C4-2B (cell line): ENCODE results near the gene THSD7B.

Source experiments
- H3K27ac ChIP-seq: fragments of 450-650 bp; 2 replicates; pipeline ENCODE4 v1.5.1; 2017
- ZFX ChIP-seq: fragments of 450-650 bp; IDR thresholded peaks from 2 replicates; pipeline ENCODE4 v1.6.1; 2017
- TF ChIP-seq, protein P1 (sequence below): fragments of 450-650 bp; conservative IDR thresholded peaks from 2 replicates; pipeline ENCODE4 v1.5.1; 2017; ENCODE audit warnings: mild to moderate bottlenecking

Gene THSD7B

GRCh38 chr2:137190411-137191195 is 425.3 kb downstream of the THSD7B start:
- no peak overlapping the region for H3K27ac ChIP-seq
- TF ChIP-seq, protein P1, sequence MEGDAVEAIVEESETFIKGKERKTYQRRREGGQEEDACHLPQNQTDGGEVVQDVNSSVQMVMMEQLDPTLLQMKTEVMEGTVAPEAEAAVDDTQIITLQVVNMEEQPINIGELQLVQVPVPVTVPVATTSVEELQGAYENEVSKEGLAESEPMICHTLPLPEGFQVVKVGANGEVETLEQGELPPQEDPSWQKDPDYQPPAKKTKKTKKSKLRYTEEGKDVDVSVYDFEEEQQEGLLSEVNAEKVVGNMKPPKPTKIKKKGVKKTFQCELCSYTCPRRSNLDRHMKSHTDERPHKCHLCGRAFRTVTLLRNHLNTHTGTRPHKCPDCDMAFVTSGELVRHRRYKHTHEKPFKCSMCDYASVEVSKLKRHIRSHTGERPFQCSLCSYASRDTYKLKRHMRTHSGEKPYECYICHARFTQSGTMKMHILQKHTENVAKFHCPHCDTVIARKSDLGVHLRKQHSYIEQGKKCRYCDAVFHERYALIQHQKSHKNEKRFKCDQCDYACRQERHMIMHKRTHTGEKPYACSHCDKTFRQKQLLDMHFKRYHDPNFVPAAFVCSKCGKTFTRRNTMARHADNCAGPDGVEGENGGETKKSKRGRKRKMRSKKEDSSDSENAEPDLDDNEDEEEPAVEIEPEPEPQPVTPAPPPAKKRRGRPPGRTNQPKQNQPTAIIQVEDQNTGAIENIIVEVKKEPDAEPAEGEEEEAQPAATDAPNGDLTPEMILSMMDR = no peak
- no peak for TF ChIP-seq ZFX

- H3K27ac ChIP-seq = no peak overlapping the region
- no peak for TF ChIP-seq ZFX
- TF ChIP-seq, protein P1 = no peak
These were observed 427.3 kb downstream of the THSD7B start for GRCh38 chr2:137192366-137193310.

DNA sequence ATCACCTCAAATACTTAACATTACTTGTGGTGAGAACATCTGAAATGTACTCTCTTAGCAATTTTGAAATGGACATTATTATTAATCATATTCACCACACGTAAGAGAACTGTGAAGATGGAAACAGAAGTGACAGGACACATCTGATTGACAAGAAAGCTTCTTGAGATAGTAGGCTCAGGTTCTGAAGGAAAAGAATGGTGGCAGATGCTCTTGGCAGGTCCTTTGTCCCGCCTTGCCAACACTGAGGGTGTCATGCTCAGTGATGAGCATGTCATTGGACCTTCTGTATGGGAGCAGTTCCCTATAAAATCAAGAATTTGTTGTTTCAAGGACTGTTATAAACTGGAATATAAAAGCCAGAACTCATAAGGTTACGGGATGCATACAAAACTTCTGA is 428.1 kb downstream of the THSD7B start:
- TF ChIP-seq, protein P1 = no peak
- no peak for TF ChIP-seq ZFX
- no peak overlapping the region for H3K27ac ChIP-seq

- no peak for TF ChIP-seq ZFX
- H3K27ac ChIP-seq = no peak overlapping the region
These were observed 428.8 kb downstream of the THSD7B start for GRCh38 chr2:137194111-137194510.

DNA sequence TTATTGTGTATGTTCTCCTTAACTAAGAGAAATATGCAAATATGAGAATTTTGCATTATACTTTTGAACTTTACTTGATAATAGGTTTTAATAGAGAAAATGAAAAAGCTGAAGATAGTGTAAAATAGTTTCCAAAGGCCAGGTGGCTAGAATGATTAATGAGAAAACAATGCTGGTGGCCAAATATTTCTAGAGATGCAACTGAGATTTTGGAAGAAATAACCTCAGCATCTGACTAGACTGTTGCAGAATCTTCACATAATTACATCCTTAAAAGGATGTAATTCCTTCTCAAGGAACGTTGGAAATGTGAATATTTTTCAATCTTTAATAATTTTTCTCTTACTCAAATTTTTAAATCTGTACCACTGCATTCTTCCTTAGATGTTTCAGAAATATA is 434.4 kb downstream of the THSD7B start:
- no peak overlapping the region for H3K27ac ChIP-seq
- TF ChIP-seq, protein P1 = no peak
- no peak for TF ChIP-seq ZFX

DNA sequence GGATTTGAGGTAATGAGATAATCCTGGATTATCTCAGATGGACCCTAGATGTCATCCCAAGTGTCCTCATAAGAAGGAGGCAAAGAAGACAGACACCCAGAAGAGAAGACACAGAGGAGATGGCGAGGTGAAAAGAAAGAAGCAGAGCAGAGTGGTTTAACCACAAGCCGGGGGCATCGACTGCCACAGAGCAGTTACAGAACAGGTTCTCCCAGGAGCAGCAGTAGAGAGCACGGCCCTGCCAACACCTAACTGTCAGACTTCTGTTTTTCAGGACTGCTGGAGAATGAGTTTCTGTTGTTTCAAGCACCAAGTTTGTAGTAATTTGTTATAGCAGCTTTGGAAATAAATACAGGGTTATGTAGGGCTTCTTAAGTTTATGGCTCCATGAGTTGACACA is 437.0 kb downstream of the THSD7B start:
- TF ChIP-seq, protein P1 = no peak
- no peak for TF ChIP-seq ZFX

DNA sequence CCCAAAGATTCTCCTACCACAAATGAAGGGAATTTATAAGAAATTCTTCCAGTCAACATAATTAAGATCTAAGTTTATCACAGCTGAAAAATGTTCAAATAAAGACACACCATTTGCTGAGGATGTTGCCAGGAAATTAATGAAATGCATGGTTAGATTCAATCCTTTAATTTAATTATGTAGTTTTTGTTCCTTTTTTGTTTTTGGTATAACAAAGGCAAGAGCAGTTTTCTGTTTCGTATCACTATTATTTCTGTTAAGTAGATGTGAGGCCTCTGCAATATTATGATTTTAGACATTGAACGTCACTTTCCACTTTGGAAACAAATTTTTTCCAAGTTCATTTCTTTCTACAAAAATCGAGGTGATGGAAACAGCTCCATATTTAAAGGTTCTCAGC is 440.0 kb downstream of the THSD7B start:
- no peak overlapping the region for H3K27ac ChIP-seq
- no peak for TF ChIP-seq ZFX
- TF ChIP-seq, protein P1 = no peak

More for the DNA sequence above, 437.0 kb downstream of the THSD7B start:
- no peak overlapping the region for H3K27ac ChIP-seq
